ENCODE data around the gene CAMSAP2.

Gene CAMSAP2

DNA sequence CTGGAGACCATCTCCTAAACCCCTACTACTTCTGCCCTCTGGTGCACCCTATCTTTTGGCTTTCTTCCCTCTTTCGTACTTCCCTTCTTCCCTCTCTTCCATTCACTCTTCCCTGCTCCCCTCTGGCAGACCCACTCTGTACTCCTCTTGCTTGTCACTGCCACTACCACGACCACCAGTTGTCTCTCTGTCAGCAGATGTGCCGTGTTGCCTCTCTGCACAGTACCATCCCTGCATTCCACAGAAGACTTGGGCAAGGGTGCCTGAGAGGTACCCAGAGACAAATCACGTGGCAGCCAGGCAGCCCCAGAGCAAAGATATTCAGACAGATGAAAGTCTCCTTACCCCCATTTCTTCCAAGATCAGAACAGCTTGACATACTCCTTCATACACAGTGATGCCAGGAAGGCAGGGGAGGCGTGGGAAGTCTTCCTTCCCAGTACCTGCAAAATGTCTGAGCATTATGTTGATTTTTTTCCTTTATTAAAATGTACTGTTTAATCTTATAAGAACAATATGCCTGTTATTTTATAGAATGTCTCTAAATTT is 15.0 kb downstream of the CAMSAP2 start:
- ATAC-seq (no peak), DNase-seq (no peak)
- H3K27ac Mint-ChIP-seq = no peak overlapping the region
- no peaks in the 10 kb centered on the region for H3K27me3 Mint-ChIP-seq
- H3K4me3 Mint-ChIP-seq = no peak overlapping the region
- H3K9me3 Mint-ChIP-seq = no peaks in the 10 kb centered on the region
- peaks cover 8% of the 10 kb centered on the region for H3K4me1 Mint-ChIP-seq

DNA sequence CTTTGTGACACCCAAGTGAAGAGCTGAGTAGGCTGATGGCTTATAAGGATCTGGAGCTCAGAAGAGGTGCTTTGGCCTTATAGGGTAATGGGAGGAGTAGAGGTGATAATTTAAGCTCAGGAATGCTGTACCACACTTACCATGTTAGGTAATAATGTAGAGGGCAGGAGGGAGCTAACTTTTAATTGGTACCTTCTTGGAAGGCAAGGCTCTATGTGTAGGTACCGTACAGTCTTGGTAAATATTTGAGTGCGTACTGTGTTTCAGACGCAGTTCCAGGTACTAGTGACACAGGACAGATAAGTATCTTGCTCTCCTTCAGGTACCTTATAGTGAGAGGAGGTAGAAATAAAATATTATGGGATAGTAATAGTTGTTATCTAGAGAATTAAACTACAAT is 16.8 kb downstream of the CAMSAP2 start:
- H3K4me1 Mint-ChIP-seq = peaks cover 8% of the 10 kb centered on the region
- ATAC-seq = no peak
- H3K27ac Mint-ChIP-seq = no peak overlapping the region
- DNase-seq = no peak
- no peaks in the 10 kb centered on the region for H3K27me3 Mint-ChIP-seq
- no peak overlapping the region for H3K4me3 Mint-ChIP-seq
- no peaks in the 10 kb centered on the region for H3K9me3 Mint-ChIP-seq

DNA sequence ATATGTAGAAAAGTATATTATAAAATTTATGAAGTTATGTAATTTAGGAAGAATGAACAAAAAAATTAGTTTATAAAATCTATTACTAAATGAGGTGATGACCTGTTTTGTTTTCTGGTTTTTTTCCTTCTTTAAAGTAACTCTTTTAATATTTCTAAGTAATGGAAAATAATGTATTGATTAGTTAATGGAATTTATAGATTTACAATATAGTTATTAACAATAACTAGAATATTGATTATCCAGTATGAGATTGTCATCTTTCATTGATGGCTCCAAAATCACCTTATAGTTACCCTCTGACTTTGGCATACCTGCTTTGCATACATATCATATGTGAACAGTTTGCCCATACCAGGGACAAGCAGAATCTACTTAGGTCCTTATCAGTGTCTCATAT is 23.4 kb downstream of the CAMSAP2 start:
- Mint-ChIP-seq H3K4me3 (no peak overlapping the region), H3K27ac (no peak overlapping the region), H3K27me3 (no peaks in the 10 kb centered on the region), H3K4me1 (no peaks in the 10 kb centered on the region), H3K9me3 (no peaks in the 10 kb centered on the region)
- ATAC-seq = no peak
- no peak for DNase-seq

DNA sequence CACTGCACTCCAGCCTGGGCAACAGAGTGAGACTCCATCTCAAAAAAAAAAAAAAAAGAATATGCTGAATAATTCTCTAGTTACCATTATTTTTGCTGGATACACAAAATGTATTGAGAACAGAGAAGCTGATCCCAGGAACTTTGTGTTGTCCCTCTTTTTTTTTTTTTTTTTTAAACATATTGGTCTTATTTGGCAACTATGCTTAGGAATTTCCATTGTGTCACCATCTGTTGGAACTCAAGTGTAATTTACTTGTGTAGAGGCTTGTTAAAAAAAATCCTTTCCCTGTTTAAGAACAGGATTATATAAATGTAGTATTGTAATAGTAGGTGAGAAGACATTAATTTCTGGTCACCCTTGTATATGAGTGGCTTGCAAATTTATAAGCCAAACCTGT is 28.6 kb downstream of the CAMSAP2 start:
- Mint-ChIP-seq H3K4me1 (no peaks in the 10 kb centered on the region), H3K9me3 (no peaks in the 10 kb centered on the region)
- no peak for ATAC-seq

DNA sequence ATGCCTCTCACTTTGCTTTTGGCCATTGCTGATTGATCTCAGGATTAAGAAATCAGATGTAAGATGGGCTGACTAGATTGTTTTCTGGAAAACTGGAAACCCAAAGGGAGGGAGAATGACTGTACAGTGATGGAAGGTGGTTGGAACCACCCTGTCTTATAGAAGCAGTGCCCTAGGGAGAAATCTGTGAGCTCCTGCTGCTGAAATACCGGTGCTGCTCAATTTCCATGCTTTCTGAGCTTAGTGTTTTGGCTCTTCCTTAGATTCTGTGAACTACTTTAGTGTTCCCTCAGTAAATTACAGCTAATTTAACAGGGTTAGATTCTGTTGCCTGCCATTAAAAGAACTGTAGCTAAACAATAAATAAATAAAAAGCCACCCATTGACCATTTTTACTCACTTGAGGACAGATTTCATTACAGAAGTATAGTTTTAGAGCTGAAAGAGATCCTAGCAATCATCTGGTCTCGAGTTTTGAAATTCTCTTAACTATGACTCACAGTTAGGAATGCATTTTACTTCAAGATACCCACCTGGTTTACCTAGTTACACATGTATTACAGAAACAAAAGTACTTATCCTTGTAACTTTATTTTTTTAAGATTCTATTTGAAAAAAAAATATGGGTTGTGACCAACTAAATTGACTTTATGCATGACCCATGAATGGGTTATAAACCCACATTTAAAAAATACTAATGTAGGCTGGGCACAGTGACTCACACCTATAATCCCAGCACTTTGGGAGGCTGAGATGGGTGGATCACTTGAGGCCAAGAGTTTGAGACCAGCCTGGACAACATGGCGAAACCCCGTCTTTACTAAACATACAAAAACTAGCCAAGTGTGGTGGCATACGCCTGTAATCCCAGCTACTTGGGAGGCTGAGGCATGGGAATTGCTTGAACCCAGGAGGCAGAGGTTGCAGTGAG is 33.2 kb downstream of the CAMSAP2 start:
- Mint-ChIP-seq H3K27me3 (no peaks in the 10 kb centered on the region), H3K9me3 (no peaks in the 10 kb centered on the region), H3K4me1 (peaks cover 6% of the 10 kb centered on the region), H3K4me3 (no peak overlapping the region), H3K27ac (no peak overlapping the region)
- ATAC-seq (no peak), DNase-seq (no peak)

More for the DNA sequence above, 28.6 kb downstream of the CAMSAP2 start:
- Mint-ChIP-seq H3K4me3 (no peak overlapping the region), H3K27ac (no peak overlapping the region), H3K27me3 (no peaks in the 10 kb centered on the region)
- no peak for DNase-seq

DNA sequence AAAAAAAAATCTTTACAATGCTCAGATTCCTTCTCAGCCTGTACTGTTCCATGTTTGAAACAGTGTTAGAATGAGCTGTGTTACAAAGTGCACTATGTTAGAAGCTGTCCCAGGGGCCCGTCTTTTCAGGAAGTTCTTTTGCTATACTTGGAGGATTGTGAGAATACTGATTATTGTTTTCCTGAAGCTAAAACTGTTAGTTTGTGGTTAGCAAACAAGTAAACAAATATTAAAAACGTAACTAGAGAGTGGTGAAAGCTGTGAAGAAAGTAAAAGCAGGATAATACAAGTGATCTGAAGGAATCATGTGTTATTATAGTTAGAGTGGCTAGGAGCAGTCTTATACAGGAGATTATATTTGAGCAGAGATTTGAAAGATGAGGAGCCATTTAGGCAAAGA is 35.6 kb downstream of the CAMSAP2 start:
- Mint-ChIP-seq H3K27me3 (no peaks in the 10 kb centered on the region), H3K4me3 (no peak overlapping the region), H3K27ac (no peak overlapping the region), H3K9me3 (no peaks in the 10 kb centered on the region), H3K4me1 (peaks cover 7% of the 10 kb centered on the region)
- ATAC-seq (no peak), DNase-seq (no peak)

DNA sequence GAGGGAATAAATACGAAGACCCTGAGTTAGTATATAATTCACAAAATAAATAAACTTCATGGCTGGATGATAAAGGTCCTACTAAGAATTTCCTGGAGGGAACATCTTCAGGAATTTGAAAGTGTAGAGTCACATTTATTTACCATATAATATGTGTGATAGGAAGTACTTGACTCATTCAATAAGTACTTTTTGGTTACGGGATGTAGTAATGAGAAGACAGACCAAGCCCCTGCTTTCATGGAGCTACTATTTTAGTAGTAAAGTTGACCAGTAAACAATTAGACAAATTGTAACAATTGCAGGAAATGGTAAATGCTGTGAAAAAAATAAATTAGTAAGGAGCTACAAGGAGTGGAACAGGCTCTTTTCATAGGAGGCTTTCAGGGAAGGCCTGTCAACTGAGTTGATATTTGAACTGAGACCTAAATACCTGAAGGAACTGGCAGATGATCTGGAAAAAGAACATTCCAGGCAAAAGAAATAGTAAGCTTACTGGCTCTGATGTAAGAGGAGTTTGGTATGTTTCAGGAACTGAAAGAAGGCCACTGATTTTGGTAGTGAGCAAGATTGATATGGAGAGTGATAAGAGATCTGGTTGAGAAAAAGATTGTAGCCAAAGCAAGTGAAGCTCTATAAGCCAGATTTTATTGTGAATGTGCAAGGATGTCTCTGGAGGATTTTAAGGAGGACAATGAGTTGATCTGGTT is 36.2 kb downstream of the CAMSAP2 start:
- H3K9me3 Mint-ChIP-seq = no peaks in the 10 kb centered on the region
- peaks cover 7% of the 10 kb centered on the region for H3K4me1 Mint-ChIP-seq
- H3K27ac Mint-ChIP-seq = peak overlapping the region in 1 of 2 donors; percentile 0
- H3K27me3 Mint-ChIP-seq = no peaks in the 10 kb centered on the region
- H3K4me3 Mint-ChIP-seq = no peak overlapping the region
- DNase-seq (no peak), ATAC-seq (no peak)

DNA sequence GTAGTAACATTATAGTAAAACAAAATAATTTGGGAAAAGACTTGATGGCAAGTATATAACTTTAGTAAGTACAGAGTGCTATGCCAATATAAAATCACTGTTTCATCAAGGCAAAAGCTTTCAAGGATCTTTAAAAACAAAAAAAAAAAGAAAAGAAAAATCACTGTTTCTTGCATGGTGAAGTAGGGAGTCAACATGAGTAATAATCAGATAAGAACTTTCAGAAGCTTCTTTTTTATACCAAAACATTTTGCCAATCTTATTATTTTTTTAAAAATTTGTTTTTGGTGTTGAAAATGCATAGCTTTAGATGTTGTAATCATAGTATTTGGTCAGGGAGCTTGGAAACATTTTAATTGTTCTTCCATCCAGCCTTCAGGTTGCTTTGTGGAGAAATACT is 37.2 kb downstream of the CAMSAP2 start:
- H3K27ac Mint-ChIP-seq = no peak overlapping the region
- no peaks in the 10 kb centered on the region for H3K9me3 Mint-ChIP-seq

DNA sequence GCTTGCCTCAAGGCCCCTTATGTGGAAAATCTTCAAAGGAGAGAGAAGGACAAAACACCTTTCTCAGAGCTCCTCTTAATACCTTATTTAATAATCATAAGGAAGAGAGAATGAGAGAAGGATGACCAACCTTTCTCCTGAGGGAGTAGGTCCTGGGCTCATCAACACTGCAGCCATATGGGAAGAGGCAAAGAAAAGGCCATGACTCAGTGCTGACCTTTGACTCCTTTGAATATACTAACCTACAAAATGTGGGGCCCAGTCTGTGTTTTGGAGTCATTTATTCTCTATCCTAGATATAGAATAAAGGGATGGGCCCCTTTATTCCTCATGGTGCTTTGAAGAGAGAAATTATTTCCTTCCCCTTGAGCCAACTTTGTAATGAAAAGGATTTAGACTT is 38.3 kb downstream of the CAMSAP2 start:
- ATAC-seq (no peak), DNase-seq (no peak)
- no peak overlapping the region for H3K27ac Mint-ChIP-seq
- H3K4me3 Mint-ChIP-seq = no peak overlapping the region
- no peaks in the 10 kb centered on the region for H3K9me3 Mint-ChIP-seq
- H3K27me3 Mint-ChIP-seq = no peaks in the 10 kb centered on the region
- peaks cover 7% of the 10 kb centered on the region for H3K4me1 Mint-ChIP-seq

More for the DNA sequence above, 37.2 kb downstream of the CAMSAP2 start:
- Mint-ChIP-seq H3K27me3 (no peaks in the 10 kb centered on the region), H3K4me3 (no peak overlapping the region), H3K4me1 (peaks cover 7% of the 10 kb centered on the region)
- DNase-seq (no peak), ATAC-seq (no peak)

DNA sequence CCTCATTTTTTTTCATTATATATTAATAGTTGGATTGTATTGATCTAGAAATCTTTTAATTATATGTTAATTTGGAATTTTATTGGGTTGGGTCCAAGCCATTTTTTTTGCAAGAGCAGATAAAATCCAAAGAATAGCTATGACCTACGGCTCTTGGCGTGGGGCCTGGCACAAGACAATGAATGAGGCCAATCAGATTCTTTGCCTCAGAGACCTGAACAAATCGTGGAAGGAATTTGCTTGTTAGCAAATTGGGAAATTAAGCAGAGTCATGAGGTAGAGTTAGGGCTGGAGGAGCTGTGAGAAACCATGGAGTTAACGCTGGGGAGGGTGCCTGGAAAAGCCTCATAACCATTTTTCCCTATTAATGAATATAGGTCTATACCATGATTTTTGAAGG is 40.1 kb downstream of the CAMSAP2 start:
- Mint-ChIP-seq H3K4me1 (peaks cover 7% of the 10 kb centered on the region), H3K27ac (no peak overlapping the region), H3K9me3 (no peaks in the 10 kb centered on the region), H3K27me3 (no peaks in the 10 kb centered on the region), H3K4me3 (no peak overlapping the region)
- DNase-seq = no peak
- no peak for ATAC-seq

DNA sequence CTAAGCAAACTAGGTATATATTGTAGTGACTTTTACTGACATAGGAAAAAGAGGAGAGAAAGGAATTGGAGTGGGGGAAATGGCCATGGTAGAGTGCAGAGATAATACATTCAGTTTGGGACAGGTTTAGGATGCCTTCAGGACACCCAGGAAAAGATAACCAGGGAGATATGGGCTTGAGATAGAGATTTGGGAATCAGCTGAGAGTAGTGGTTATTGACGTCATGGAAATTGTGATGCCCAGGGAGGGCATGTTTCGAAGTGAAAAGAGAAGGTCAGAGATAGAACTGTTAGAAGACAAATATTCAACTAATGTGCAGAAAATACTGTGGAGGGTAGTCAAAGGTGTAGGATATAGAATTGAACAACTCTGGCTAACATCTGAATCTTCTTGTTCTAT is 40.6 kb downstream of the CAMSAP2 start:
- no peak overlapping the region for H3K27ac Mint-ChIP-seq
- H3K4me1 Mint-ChIP-seq = peaks cover 7% of the 10 kb centered on the region
- H3K27me3 Mint-ChIP-seq = no peaks in the 10 kb centered on the region
- DNase-seq (no peak), ATAC-seq (no peak)
- no peaks in the 10 kb centered on the region for H3K9me3 Mint-ChIP-seq
- H3K4me3 Mint-ChIP-seq = no peak overlapping the region

DNA sequence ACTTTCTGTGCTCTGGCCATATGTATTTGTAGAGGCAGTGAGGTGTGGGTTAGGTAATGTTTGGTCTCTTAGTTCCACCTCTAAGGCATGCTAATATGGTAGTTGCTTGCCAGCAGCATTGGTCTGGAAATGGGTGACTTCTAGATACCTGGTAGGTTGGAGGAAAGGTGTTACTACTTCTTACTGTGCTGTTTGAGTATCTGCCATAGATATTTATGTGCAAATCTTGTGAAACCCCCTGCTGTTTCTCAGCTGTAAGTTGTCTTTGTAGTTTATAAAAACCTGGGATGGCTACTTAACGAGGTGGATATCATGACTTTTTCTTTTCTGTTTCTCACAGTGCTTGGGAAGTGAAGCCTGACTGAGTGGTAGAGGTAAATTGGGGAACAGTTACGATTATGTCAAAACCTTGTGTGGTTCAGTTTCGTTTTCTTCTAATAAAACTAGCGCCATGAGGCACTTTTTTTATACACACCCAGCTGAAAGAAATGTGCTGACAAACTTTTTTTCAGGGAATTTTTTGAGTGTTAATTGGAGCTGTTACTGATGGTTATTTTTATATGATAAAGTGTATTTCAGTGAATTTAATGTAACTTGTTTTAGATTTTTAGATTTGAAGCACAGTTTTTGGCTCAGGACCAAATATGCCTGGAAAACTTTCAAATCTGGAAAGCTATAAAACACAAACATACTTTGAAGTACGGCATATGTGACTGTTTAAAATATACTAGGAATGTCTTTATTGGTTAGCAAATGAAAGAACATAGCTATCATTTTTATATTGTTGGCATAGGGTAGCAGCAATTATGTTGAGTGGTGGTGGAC is 42.1 kb downstream of the CAMSAP2 start:
- H3K4me3 Mint-ChIP-seq = no peak overlapping the region
- DNase-seq (no peak), ATAC-seq (no peak)
- no peaks in the 10 kb centered on the region for H3K9me3 Mint-ChIP-seq
- H3K27me3 Mint-ChIP-seq = no peaks in the 10 kb centered on the region
- H3K4me1 Mint-ChIP-seq = peaks cover 7% of the 10 kb centered on the region
- H3K27ac Mint-ChIP-seq = no peak overlapping the region

DNA sequence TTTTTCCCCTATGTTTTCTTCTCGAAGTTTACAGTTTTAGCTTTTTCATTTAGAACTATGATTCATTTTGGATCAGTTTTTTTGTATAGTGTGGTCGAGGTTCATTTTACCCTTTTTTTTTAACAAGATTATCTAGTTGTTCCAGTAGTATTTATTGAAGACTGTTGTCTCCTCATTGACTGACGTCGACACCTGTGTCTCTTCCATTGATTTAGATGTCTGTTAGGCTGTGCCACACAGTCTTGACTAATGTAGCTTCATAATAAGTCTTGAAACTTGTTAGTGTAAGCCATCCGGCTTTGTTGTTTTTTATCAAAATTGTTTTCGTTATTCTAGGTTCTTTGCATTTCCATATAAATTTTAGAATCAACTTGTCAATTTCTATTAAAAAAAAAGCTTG is 45.2 kb downstream of the CAMSAP2 start:
- no peak overlapping the region for H3K4me3 Mint-ChIP-seq
- ATAC-seq (no peak), DNase-seq (no peak)
- H3K9me3 Mint-ChIP-seq = no peaks in the 10 kb centered on the region
- H3K27ac Mint-ChIP-seq = no peak overlapping the region
- no peaks in the 10 kb centered on the region for H3K4me1 Mint-ChIP-seq
- no peaks in the 10 kb centered on the region for H3K27me3 Mint-ChIP-seq

DNA sequence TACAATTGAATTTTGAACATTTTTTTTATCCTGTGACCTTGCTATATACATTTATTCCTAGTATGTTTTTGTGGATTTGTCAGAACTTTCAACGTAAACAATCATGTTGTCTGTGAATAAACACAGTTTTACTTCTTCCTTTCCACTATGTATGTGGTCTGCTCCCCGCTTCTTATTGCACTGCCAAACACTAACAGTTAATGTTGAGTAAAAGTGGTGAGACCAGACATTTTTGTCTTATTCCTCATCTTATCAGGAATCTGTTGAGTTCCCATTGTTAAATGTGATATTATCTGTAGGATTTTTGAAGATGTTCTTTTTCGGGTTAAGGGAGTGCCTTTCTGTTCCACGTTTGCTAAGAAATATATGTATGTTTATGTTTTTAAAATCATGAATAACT is 45.9 kb downstream of the CAMSAP2 start:
- H3K4me3 Mint-ChIP-seq = no peak overlapping the region
- ATAC-seq (no peak), DNase-seq (no peak)
- no peaks in the 10 kb centered on the region for H3K27me3 Mint-ChIP-seq
- H3K27ac Mint-ChIP-seq = no peak overlapping the region
- H3K9me3 Mint-ChIP-seq = no peaks in the 10 kb centered on the region
- no peaks in the 10 kb centered on the region for H3K4me1 Mint-ChIP-seq

DNA sequence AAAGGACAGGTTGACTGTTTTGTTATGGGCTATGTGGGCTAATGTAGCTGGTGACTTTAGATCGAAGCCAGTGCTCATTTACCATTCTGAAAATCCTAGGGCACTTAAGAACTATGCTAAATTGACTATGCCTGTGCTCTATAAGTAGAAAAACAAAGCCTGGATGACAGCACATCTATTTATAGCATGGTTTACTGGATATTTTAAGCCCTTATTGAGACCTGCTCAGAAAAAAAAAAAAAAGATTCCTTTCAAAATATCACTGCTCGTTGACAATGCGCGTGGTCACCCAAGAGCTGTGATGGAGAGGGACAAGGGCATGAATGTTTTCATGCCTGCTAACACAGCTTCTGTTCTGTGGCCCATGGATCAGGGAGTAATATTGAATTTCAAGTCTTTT is 48.1 kb downstream of the CAMSAP2 start:
- no peaks in the 10 kb centered on the region for H3K27me3 Mint-ChIP-seq
- H3K4me3 Mint-ChIP-seq = no peak overlapping the region
- no peaks in the 10 kb centered on the region for H3K9me3 Mint-ChIP-seq
- DNase-seq = no peak
- H3K4me1 Mint-ChIP-seq = no peaks in the 10 kb centered on the region
- ATAC-seq = no peak
- no peak overlapping the region for H3K27ac Mint-ChIP-seq
